Dermis blood vessel endothelial cell (primary cell): ENCODE data around the gene GJB5. TPM values are rescaled to one million over a fixed set of nuclear protein-coding genes. Genes with fewer than 3 reads are reported as not detected.
"Not testable (repeated sequence)": the region's sequence is repeated elsewhere in the genome, so short reads cannot be mapped to it uniquely, and the experiment has no call there.

Experiments used
- DNase-seq: peaks from one replicate; pipeline ENCODE4 v3.0.0; 2010
- total RNA-seq: library from RNA; depleted of rRNA; stranded (reverse); fragments of >200 nt; gene quantifications from 2 replicates; pipeline ENCODE4 v1.2.3, GENCODE V29; 2014

The GJB5 gene
- total RNA-seq: 0.17 TPM in 1 of 2 replicates, not detected in the other

DNA sequence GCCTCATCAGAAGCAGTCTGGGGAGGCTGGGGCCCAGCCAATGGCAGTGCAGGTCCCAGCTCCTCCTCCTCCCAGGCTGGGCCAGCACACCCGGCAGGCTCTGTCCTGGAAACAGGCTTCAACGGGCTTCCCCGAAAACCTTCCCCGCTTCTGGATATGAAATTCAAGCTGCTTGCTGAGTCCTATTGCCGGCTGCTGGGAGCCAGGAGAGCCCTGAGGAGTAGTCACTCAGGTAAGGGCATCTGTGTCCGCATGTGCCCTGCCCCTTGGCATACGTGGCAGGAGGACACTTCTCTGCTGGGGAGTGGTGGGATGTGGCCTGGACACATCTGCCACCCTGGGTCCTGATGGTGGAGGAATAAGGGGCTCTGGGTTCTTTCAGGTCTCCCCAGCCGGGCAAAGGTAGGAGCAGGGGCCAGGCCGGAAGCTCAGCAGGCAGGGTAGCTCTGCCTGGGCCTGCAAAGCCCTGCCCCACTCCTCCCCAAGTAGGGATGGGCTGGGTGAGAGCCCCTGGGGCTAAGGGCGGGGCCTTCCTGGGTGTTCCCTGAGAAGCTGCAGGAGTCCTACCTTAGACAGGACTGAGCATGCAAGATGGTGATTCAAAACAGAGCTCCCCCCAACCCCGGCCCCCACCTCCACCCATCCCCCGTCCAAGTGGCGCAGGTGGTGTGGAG lies at the start of gene GJB5:
TSS of gene GJB5 (plus strand) at position 84 of the 674 bp plus-strand sequence. CDS start 2,284 bp downstream, outside the sequence.
- DNase-seq: no peak

DNA sequence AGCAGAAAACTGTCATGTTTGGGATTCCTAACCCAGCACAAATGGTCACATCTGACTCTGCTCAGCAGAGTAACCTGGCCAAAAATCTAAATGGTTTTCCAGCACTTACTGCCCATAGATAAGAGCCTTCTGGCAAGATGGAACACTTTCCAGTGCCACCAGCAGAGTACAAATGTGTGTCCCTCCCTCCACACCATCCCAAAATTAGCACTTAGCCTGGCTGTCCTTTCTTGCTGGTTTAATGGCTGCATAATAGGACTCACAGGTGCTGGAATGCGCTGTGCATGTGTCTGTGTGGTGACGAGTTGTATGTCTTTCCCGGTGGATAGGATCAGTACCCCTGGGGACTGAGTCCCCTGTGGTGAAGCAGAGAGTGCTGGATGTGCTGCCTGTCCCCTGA lies 49.8 kb upstream of the GJB5 start:
- DNase-seq: no peak

DNA sequence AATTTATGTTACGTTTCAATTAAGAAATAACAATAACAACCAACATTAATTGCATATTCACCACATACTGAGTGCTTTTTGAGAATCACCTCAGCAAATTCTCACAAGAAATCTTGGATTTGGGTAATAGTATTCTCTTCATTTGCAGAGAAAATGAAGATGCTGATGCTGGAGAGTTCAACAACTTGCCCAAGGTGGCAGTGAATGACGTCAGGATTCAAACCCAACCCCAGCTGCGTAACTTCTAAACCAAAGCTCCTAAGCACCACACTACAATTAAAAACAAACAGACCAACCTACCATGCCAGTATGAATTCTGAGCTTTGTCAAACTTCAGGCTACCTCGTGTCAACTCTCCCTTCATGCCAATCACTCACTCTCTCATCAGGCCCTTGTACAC lies 46.7 kb upstream of the GJB5 start:
- DNase-seq: no peak

DNA sequence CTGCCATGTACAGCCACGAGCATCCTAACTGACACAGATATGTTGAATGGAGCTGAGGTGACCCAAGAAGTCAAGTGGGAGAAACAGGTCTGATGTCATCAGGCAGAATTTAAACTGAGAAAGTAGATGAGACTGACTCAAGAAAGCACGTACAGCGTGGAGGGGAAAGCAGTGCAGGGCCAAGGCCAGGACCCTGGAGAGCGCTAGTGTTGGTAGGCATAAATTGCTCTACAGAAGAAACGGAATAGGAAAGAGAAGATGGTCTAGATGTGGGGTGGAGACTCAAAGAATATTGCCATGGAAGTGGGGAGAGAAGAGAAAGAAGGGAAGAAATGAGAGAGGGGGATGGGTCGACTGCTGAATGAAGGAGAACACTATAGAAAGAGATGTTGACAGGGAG lies 45.3 kb upstream of the GJB5 start:
- DNase-seq: peak; percentile 4

DNA sequence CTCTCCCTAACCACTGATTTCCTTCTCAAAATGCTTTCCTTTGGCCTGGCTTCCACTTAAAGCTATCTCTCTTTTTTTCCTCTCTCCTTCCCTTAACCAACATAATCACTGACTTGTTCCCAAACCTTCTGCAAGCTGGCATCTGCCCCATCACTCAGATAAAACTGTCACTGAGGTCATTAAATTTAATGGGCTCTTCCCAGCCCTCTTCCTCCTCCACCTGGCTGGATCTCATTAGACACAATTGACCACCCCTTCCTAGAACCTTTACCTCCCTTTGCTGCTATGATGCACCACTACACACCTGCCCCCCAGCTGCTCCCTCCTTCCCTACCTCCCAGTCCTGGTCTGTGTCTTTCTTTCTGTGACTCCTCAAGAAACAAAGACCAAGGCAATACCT lies 44.0 kb upstream of the GJB5 start:
- DNase-seq: no peak

DNA sequence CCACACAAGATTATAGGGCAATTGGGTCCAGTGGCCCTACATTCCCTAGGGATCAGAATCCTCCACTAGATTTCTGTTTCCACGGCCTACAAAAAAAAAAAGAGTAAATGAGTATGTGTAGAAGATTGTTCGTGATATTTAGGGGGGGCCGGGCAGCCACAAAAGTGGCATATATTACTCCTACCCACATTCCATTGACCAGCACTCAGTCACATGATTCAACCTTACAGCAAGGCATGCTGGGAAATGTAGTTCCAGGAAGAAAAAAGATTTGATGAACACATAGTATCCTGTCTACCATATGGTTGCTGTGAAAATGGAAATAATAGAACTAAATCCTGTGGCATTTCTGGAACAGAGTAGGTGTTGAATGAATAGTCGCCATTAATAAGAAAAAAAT lies 43.4 kb upstream of the GJB5 start:
- DNase-seq: no peak

DNA sequence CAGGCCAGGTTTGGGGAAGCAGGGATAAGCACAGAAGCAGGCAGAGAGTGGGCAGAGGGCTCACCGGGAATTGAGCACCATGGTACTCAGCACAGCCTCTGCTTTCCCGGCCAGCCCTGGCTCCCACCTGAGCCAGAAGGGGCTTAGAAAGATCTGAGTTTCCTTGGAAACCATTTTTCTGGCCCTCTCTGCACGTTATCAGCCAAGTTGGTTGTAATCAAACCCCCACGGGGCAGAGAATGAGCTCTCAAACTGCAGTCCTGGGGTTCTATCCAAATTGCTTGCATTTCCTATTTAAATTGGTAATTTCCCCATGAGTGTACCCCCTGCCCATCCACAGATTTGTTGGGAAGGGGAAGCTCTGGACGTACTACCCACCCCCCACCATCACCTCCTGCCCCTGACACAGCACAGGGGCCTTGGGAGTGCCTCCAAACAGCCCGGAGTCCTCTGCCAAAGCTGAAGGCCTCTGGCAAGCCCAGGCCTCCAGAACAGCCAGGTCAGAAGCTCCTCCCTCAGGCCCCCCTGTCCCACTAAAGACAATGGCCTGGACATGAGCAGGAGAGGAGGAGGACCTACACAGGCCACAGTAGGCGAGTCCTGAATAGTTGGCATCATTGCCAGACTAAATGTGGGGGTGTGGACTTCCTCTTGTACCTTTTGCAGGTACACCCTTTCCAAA lies 42.7 kb upstream of the GJB5 start:
- no peak for DNase-seq

DNA sequence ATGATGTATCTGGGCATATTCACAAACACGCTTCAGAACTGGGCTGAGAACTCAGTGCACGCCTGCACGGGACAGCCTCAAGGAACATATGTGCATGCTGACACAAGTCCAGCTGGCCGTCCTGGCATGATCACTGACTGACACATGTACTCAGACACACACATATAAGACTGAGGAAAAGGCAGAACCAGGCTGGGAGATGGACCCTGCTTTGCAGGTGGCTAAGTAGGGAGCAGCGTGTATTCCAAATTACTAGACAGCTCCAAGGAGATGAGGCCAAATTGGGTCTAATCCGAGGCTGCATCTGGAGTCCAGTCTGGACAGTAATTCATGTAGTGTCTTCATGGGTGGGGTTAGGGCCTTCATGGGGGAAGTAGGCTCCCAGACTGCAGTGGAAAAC lies 41.4 kb upstream of the GJB5 start:
- DNase-seq: no peak

DNA sequence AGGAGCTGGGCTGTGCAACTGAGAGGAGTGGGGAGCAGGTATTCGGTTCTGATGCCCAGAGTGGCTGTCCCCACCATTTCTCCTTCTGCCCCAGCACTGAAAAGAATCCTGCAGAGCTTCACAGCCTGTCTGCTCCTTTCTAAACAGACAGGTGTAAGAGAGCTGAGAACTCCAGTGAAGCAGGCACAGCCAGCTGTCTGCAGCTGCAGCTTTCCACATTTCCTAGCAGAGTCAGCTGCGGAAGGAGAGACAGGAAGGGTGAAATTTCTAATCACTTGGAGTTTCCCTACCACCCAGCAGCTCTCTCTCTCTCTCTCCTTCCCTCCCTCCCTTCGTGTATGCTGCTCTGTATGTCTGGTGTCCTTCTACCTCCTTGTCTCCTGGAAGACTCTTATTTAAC lies 40.5 kb upstream of the GJB5 start:
- no peak for DNase-seq

DNA sequence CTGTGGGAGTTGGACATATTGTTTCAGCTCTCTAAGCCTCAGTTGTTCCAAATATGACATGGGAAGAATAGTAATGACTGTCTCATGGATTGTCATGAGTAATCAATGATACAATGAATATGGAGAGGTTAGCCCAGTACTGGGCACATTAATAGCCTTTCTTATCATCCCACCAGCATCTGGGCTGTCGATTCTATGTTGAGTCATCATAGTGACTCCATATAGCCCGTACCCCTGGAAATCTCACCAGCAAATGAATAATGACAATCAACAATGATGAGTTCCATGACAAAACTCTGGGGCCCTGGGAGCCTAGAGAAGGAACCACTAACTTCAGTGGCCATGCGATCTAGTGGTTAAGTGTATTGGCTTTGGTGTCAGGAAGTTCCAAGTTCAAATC lies 39.7 kb upstream of the GJB5 start:
- no peak for DNase-seq

DNA sequence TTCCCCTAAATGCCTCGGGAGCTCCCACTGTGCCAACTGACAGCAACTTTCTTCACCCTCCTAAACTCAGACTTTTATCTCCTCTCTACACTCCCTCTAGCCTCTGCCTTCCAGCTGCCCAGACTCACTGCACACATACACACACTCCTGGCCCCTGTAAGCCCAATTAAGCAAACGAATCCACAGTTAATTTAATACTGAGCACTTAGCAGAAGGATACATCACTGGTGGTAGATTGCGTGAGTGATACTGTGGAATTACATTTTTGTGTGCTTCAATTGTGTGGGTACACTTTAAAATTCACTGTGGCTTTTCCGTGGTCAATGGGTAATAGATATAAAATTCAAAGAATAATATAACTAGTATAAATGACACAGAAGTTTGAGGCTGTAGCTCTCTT lies 33.6 kb upstream of the GJB5 start:
- DNase-seq: no peak

DNA sequence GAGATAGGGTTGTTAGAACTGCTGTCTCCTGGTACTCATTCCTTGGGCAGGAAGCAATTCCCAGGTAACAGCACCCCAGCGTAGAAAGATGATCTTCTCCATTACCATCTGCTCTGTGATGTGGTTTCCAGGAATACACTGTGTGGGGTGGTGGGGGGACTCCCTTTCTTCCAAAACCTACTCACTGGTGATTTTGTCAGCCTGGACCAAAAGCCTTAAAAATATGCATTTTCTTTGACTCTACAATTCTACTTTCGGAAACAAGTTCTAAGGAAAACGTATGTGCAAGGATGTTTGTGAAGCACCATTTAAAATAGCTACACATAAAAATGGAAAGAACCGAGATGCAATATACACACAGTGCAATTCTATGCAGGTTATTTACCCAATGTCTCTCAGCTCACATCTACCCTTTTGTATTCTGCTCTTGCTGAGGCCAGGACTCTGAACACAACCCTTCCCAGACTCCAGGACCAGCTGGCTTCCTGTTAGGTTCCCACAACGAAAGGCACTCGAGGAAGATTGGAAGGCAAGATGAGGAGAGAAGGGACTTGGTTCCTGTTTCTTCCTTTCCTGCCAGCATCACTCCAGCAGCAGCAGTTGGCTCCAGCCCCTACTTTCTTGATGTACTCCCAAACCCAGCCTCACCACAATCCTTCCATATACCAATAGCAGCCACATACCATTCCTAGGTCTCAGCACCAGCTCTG lies 33.0 kb upstream of the GJB5 start:
- no peak for DNase-seq

DNA sequence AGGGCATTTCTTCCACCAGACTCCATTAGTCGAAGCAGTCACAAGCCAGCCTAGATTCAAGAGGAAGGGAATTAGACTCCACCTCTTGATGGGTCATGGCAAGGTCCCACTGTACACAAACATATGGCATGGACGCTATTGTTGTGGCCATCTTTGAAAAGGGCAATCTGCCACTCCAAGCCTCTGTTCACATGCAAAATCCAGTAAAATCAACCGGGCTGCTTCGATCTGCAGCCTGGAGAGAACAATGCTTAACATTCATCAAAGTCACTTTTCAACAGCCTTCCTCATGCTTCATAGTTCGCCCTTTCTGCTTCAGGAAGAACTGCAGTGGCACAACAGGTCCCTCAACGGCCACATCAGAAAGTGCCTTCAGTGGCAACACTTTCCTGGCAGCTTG lies 28.0 kb upstream of the GJB5 start:
- no peak for DNase-seq

DNA sequence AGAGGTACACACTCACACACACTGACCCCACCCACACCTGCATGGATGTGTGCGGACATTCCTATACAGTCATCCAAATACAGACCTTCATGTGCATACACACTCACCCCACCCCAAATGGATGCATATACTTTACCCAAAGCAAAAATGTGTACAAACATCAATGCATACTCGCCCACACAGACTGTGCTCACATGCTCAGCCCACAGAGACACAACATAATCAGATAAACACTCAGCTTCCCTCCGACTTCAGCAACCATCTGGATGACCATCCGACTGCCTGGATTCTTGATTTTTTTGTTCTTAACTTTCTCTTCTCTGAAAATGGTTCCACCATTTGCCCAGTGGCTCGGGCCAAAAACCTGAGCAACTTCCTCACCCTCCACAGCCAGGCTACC lies 24.4 kb upstream of the GJB5 start:
- no peak for DNase-seq

DNA sequence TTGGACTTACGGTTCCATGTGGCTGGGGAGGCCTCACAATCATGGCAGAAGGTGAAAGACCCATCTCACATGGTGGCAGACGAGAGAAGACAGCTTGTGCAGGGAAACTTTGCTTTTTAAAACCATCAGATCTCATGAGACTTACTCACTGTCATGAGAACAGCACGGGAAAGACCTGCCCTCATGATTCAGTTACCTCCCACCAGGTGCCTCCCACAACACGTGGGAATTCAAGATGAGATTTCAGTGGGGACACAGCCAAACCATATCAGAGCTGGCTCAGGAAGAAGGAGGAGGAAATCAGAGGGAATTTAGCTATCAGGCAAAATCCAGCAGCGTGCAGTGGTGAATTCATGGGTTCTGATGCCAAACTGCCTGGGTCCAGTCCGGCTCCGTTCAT lies 22.0 kb upstream of the GJB5 start:
- not testable (repeated sequence) for DNase-seq

DNA sequence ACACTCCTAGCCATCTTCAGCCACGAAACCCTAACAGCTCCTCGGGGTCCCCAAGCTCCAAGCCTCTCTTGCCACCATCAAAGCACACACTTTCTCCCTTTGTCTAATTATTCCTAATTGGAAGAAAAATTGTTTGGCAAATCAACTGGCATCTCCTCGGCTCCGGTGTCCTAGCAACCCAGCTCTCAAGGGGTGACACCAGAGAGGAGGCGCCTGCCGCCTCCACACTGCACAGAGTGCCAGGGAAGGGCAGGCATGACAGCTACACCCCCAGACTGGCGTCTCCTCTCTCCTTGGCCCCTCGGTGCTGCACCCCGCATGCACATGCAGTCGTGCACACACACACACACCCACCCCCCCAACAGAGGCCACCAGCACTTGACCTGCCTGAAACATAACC lies 18.2 kb upstream of the GJB5 start:
- no peak for DNase-seq

DNA sequence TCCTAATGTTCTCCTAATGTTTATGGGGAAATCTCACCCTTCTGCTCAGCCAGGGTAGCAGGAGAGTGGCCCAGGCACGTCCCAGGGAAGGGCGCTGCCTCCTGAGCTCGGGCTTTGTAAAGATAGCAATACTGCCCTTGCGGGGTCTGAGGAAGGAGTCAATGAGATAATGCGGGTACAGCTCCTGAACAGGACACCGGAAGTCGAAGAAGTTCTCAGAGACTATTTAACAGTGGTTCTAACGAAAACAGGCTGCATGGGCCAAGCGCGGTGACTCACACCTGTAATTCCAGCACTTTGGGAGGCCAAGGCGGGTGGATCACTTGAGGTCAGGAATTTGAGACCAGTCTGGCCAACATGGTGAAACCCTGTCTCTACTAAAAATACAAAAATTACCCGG lies 17.6 kb upstream of the GJB5 start:
- not testable (repeated sequence) for DNase-seq

DNA sequence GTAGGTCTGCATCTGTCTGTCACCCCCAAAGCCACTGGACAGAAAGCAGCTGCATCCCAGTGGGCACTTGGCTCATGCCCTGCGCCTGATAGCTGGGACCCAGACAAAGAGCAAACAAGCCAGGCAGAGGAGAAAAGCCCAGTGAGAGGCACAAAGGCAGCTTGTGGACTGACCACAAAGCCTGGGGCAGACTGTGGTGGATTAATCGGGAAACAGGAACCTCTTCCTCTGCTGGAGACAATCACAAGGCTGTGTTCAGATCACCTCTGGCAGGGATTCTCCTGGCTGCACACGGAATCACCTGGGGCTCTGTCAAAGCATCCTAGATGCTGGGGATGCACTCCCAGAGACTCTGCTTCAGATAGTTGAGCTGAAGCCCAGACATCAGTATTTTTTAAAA lies 15.2 kb upstream of the GJB5 start:
- DNase-seq: no peak

DNA sequence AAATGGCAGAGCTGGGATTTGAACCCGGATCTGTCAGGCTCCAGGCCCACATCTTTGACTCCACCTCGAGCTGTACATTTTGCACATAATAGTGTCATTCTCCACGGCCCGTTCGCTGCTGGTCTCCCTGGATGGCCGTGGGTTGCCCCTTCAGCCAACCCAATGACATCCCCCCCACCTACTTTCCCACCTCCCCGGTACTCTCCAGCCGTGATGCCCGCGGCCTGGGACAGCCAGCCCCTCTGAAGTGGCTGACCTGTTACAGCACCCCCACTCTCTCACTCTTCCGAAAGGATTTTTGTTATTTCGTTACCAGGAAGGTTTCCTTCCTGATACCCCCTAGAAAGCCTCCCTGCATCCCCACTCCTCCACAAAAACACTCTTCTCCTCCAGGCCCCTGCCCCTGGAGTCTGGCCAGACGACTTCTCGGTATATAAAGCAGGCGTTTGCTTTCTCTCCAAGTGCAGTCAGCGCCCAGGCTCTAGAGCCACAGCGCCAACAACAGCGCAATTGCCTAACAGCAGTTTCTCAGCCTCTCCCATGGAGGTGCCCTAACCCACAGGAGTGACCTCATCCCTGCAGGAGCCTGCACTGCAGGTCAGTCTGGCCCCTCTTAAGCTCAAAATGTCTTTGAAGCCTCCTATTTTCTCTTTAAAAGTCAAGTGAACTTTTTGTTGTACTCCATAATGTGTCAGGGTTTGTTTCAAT lies 14.5 kb upstream of the GJB5 start:
- no peak for DNase-seq

DNA sequence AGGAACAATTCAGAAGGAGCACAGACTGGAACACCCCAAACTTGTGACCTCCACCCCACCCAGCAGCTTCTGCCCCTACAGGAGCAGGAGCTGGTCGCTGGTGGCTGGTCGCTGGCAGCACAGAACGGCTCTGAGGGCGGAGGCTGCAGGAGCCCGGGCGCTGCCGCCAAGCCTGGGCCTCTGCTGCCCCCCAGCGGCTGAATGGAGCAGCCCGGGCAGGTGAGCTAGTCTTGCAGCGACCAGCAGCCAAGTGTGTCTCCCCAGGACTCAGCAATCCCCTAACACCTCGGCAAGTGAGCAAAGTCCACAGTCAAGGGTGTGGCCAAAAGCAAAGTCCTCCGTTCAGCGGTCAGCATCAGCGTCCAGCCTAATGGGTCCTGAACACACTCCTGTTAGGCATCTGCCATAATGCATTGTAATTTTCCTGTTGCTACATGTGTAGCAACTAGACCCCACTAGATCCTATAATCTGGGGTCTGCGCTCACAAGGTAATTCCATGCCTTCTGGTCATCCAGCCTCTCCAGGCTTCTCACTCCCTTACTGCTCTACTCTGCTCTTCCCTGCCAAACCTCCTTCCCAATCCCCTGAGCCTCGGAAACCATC lies 12.1 kb upstream of the GJB5 start:
- peak; percentile 81 for DNase-seq

DNA sequence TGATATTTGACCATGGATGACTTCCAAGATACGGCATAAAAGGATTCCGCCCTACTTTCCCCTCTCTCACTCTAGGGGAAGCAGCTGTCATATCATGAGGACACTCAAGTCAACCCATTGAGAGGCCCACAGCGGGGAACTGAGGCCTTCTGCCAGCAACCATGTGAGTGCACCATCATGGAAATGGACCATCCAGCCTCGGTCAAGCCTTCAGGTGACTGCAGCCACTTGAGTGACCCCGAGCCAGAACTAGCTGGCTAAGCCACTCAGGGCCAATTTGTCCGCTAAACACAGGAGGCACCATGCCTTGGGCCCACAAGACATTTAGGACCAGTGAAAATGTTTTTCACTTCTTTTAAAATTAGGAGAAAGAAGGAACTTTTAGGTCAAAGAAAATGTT lies 11.1 kb upstream of the GJB5 start:
- DNase-seq: no peak

DNA sequence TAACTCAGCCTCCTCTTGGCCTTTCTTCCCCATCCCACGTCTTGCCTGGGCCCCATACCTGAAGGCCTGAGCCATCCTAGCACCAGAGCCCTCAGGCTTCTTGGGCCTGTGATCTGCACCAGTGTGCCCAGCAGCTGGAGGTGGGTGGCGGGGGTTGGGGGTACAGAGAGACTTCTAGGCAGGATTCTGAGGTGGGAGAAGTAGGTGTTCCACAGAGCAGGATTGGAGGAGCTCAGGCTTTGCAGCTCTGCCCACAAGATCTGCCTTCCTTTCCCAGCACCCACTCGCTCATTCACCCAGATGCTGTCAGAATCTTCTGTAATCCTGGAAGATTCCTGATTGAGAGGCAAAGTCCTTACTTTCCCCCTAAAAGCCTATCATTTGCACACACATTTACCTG lies 10.0 kb upstream of the GJB5 start:
- no peak for DNase-seq

DNA sequence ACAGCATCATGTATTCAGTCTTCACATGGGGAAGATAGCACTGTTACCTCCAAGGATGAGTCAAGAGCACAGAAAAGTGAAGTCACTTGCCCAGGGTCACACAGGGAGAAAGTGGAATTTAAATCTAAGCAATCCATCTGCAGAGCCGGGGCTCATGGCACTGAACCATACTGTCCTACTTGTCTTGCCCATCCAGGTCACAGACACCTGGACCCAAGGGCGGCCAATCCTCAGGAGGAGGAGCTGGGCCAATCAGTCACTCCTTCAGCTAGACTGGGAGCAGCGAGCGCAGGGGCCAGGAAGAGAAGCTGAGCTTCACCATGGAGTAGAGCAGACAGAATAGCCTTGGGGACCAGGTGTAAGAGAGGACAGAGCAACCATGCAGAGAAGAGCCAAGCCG lies 9.2 kb upstream of the GJB5 start:
- no peak for DNase-seq
